ENCODE results near the gene XPO1.

Gene XPO1

GRCh38 chr2:61538920-61539520 lies 864 bp upstream of the XPO1 start:
- DNase-seq (ENCODE audit: low read depth), result no peak
- H3K4me3 ChIP-seq (ENCODE audit: low read depth, low read length), result peak overlapping the region; percentile 75
- TF ChIP-seq CTCF (IDR thresholded peaks at IDR 0.05; ENCODE audit: control insufficient read depth, extremely low read depth, insufficient read depth), result no peak

GRCh38 chr2:61537950-61538199 lies 281 bp downstream of the XPO1 start:
- no peak for TF ChIP-seq CTCF (IDR thresholded peaks at IDR 0.05; ENCODE audit: control insufficient read depth, extremely low read depth, insufficient read depth)
- DNase-seq (ENCODE audit: low read depth), result no peak
- peak overlapping the region; percentile 75 for H3K4me3 ChIP-seq (ENCODE audit: low read depth, low read length)

GRCh38 chr2:61537277-61537949 lies 743 bp downstream of the XPO1 start:
- no peak for TF ChIP-seq CTCF (IDR thresholded peaks at IDR 0.05; ENCODE audit: control insufficient read depth, extremely low read depth, insufficient read depth)
- no peak for DNase-seq (ENCODE audit: low read depth)
- H3K4me3 ChIP-seq (ENCODE audit: low read depth, low read length), result peak overlapping the region; percentile 75

- no peak for TF ChIP-seq CTCF (IDR thresholded peaks at IDR 0.05; ENCODE audit: control insufficient read depth, extremely low read depth, insufficient read depth)
- peak overlapping the region; percentile 75 for H3K4me3 ChIP-seq (ENCODE audit: low read depth, low read length)
- peak; percentile 25 for DNase-seq (ENCODE audit: low read depth)
Observed at GRCh38 chr2:61536572-61537276, 1.4 kb downstream of the XPO1 start.

GRCh38 chr2:61536180-61536571 lies 2.0 kb downstream of the XPO1 start:
- no peak for DNase-seq (ENCODE audit: low read depth)
- TF ChIP-seq CTCF (IDR thresholded peaks at IDR 0.05; ENCODE audit: control insufficient read depth, extremely low read depth, insufficient read depth), result no peak
- H3K4me3 ChIP-seq (ENCODE audit: low read depth, low read length), result peak overlapping the region; percentile 75

GRCh38 chr2:61535449-61535848 lies 2.7 kb downstream of the XPO1 start:
- no peak for TF ChIP-seq CTCF (IDR thresholded peaks at IDR 0.05; ENCODE audit: control insufficient read depth, extremely low read depth, insufficient read depth)
- peak overlapping the region; percentile 75 for H3K4me3 ChIP-seq (ENCODE audit: low read depth, low read length)
- no peak for DNase-seq (ENCODE audit: low read depth)
